GM18909 (cell line): ENCODE measurements around the gene DMD.

ENCODE experiments used
- ATAC-seq: cut with Tn5 transposase; IDR thresholded peaks from one replicate; pipeline ENCODE4 v1.9.1; 2021; ENCODE audit warnings: mild to moderate bottlenecking; ENCODE audit not compliant: unreplicated experiment, poor library complexity

Gene DMD

DNA sequence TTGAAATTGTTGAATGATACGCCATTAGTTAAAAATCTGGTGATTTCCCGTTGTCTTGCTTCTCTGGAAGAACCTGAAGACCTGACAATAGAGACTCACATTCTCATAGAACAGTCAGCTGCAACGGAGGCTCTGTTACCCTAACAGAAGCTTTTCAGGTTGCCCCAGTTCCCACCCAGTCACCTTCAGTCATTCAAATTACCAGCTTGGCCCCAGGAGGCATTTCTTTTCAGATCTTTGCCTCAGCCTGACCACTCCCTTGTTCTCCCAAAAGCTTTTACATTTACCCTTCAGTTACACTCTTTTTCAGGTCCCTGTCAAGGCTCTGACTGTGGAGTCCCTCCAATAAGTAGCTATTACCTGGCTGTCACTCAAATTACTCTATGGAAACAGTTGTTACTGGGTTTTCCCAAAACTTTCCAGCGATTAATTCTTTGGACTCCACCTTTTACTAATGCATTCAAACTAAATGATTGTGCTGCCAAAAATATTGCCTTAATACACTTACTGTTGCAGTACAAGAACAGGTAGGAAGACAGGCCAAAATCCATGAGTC, 1977.3 kb downstream of the DMD start:
- no peak for ATAC-seq

DNA sequence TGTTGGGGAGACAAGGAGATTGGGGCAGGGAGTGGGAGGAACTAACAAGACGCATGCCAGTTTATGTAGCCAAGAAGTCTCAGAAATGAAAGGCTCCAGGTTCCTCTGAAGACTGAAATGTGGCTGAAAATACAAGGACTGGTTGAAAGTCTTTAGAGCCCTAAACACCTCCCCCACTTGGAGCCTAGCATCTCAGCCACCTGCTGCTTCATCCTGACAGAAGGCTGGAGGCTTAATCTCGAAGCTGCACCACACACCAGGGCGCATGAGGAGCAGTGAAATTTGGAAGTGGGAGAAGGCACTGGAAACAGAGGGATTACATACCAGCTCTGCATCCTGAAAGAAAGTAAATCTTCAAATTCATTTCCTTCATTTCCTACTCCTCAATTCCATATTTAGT, 1978.8 kb downstream of the DMD start:
- no peak for ATAC-seq

DNA sequence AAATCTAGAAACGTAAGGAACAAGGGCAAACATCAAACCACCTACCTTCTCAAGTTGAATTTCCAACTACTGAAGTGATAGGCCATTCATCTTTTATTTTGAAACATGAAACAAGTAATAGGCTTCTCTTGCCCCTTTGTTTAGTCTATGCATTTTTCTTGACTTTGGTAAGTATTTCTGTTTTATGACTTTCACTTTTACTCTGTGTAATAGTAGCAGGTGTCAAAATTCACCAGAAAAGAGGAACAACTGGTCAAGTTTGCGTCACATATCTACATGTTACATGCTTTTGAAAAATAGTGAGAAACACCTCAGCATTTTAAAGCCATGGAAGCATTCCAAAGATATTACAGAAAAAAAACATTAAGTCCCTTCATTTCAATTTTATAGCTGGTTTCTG, 1982.4 kb downstream of the DMD start:
- peak; percentile 94 for ATAC-seq

DNA sequence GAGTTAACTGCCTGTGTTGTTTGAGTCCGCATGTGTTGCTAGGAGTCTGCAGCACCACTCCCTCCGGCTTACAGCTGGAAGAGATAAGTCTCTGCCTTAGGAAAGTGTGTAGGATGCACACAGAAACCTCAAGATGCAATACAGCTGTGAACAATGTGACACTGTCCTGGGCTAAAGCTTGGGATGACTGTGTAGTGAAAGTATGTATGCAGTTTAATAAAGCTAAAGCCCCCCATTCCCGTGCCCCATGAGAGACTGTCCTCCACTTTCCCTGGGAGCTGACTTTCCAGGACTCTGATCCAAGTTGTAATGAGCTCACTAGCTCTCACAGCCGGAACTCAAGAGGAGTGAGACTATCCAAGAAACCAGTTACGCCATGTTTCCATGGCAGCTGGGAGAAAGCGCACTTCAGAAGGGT, 1982.9 kb downstream of the DMD start:
- peak; percentile 9 for ATAC-seq

DNA sequence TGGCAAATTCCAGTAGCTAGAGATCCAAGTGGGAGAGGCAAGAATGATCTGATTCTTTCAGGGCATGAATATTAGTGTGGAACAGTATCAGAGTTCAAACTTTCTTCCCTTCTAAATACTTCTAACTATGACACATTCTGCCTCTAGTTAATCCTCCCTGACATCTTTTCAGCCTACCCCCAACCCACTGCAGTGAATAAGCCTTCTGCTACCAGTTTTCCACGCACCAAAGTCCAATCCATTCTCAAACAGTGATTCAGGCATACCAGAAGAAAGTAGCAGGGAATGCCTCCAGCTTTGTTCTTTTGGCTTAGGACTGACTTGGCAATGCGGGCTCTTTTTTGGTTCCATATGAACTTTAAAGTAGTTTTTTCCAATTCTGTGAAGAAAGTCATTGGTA, 1984.1 kb downstream of the DMD start:
- no peak for ATAC-seq

DNA sequence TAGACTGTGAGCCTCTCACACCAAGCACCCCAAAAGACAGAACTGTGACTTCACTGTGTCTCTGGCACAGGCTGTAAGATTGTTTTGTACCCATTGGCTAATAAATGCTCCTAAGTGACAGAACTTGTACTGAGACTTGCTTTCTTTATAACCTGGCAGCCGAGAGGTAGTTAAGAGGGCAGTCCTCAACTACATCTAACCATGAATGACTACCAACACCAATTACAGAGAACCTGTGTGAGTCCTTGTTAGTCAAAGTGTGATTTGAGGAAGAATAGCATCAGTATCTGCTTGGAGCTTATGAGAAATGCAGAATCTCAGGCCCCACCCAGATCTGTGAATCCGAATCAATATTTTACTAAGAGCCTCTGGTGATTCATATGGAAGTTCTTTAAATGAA, 1985.5 kb downstream of the DMD start:
- ATAC-seq: no peak

DNA sequence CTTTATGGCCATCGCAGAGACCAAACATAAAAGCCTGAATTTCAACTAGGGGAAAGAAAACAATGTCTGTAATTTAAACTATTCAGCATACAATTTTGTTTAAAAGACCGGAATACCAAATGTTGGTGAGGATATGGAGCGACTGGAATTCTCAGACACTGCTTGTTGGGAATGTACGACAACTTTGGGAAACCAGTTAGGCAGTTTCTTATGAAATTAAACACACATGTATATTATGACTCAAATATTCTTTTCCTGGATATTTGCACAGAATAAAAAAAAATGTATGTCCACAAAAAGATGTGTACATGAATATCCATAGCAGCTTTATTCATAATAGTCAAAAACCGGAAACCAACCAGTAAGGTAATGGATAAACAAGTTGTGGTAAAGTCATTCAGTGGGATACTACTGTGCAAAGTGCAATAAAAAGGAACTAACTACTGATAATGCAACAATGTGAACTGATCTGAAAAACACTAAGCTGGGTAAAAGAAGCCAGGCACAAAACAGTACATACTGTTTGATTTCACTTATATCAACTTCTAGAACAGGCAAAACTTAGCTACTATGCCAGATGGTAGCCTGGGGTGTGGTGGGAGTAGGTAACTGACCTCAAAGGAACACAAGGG, 1986.9 kb downstream of the DMD start:
- ATAC-seq: no peak

DNA sequence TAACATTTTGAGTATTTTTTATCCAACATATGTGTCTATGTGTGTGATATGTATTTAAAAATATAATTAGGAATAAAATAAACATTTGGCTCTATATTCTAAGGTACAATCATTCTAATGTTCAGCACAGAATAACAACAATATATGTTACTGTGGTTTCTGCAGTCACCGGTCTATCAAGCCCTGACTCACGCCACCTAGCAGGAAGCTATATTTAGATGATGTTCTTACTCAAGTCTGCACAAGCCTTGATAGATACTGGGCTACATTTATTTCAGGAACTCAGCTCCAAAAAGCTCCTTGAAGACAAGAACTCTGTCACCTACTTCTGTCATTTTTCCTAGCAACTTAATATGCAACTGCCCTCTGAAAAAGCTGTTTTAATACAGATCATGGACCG, 1987.5 kb downstream of the DMD start:
- ATAC-seq: peak; percentile 90

DNA sequence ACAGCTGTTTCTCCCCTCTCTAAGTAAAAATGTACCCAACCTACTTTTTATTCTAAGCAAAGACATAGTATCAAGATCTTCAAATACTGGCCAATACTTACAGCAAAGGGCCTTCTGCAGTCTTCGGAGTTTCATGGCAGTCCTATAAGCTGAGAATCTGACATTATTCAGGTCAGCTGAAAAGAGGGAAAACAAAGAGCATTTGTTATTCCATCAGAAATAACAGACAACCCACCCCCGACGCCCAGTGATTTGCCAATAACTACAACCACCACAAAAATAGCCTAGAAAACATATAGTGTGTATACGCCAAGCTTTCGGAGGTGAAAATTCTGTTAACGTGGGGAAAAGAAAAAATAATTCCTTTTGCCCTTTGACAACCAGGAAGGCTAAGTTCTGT, 1988.4 kb downstream of the DMD start:
- no peak for ATAC-seq

DNA sequence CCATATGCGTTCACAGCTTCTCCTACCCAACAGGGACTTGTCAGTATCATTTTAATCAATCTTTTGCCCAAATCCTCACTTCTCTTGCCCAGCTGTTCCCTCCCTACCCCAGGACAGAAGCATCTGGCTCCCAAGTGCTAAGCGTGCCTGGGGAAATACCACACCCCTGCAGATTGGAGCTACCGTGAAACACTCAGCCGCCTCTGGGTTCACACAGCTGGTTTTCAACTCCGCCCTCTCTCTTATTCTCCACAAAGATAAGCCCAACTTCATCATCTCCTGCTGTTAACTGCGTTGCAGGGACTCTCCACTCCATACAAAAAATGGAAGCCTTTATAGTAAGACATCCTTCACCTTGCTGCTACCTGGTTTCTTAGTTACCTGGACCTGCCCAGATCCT, 1992.2 kb downstream of the DMD start:
- ATAC-seq: no peak

DNA sequence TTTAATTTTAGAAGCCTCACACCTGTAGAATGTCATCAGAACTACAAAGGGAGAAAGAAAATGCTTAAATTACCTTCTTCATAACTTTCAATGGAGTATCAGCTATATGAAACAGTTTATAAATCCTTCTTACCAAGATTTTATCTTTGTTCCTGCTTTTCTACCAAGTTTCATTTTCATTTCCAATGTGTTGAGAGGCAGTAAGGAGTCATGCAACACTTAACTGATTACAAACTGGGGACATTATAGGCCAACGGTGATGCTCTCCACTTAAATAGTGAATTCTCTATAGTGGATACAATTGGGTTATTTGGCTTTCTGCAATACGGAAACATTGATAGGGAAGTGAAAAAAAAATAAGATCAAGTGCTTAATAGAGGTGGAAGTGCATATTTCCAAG, 1994.3 kb downstream of the DMD start:
- no peak for ATAC-seq

DNA sequence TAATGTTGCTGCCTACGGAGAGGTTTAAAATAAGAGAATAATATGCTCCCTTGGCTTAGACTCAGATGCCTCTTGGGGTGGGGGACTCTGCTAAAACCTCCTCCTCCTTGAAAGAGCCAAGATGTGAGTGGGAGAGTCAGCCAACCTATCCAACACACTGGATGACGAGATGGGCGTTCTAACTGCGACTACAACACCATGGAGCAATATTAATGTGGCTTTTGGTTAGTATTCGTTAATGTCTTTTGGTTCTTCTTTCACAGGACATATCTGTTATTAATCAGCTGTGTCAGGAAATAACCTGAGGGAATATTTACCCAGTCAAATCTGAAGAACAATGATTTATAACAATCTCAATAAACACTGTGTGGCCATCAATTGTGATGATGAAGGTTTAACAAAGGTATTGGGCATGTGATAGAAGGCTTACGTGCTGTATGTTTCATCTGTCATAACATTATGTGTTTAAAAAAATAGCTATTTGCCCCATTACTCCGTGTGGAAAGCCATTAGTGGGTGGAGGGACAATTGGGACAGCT, 1996.0 kb downstream of the DMD start:
- no peak for ATAC-seq

DNA sequence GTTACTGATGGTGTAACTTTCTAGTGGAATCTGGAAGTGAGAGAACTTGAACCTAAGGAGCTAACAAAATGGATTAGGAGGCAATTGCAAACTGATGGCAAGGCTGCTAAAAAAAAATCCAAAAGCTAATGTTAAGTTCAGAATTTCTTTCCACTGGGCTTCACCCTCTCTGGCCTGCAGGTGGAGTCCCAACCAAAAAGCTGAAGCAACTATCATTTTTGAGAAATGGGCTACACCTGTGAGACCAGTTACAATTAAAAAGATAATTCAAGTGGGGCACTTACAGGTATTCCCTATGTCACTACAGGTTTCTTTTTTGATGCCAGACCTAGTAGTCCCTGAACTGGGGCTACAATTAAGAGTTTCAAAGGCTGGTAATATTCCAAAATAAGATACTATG, 1997.4 kb downstream of the DMD start:
- ATAC-seq: peak; percentile 51

DNA sequence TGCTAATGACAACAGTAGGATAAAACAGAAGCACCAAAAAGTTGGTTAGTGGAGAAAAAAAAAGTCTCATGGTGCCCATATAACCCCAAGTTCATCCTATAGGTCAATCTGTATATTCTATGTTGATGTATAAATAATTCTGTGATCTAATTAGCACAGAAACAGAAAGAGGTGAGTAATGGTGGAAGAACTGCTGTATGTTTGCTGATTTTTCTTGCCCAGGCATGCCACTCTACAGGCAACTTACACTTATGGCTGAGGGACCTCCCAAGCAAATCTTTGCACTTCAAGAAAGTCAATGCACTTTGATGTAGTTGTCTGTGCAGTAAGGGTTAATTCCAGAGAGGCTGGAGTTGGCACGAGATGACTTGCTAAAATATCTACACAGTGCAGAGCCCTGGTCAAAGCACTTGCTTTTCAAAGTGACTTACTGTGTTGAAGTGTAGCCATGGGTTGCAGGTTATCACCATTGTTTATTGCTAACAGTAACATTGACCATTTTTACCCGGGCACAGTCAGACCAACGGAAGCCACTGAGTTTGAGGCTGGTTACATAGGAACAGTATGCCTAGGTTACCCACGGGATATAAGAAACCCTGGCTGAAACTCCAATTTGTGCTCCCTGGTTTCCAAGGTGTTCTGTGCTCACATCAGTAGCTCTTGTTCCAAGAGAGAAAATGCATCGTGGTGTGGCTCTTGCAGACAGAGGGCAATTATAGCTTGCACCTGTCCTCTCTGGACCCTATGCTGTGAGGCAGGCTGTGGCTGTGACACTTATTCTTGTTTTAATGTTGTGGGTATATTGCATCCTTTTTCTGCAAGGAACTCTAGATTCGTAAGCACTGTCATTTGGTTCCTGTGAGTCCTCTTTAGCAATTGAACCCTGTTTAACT, 1998.2 kb downstream of the DMD start:
- no peak for ATAC-seq

DNA sequence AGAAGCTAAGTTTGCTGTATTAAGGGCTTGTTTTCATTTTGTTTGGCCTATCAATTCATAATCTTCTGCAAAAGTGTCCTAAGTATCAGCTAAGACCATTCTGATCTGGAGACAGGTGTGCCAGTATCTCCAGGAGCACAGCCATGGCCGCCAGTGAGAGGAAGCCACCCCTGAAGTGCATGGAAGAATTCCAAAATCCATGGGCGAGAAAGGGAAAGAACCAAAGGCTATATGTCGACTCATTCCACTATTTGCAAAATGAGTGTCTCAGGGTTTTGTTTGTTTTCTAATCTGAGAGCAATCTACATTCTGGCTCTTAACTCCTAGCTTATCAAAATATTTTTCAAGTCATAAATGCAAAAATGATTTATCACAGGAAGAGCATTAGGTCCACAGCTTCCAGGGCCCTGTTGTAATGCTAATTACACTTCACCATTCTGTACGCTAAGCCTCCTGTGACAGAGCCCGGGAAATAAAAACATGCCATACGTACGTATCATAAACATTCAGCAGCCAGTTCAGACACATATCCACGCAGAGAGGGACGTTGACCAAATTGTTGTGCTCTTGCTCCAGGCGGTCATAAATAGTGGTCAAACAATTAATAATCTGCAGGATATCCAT, 2002.2 kb downstream of the DMD start:
- no peak for ATAC-seq

DNA sequence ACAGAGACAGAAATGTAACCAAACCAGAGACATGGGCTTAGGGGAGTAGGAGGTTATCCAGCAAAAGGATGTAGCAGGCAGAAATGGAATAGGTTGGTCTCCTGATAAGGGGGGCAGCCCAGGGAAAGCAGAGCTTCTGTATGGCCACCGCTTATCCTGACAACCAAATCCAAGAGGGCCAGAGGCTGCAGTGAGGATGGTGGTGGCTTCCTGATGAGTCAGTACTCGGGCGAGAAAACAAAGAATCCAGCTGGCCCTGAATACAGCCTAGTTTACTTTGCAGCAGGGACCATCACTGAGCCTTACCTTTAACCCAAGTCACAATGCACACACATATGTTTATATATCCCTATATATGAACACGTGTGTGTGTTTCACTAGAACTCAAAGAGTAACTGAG, 2009.8 kb downstream of the DMD start:
- ATAC-seq: no peak

DNA sequence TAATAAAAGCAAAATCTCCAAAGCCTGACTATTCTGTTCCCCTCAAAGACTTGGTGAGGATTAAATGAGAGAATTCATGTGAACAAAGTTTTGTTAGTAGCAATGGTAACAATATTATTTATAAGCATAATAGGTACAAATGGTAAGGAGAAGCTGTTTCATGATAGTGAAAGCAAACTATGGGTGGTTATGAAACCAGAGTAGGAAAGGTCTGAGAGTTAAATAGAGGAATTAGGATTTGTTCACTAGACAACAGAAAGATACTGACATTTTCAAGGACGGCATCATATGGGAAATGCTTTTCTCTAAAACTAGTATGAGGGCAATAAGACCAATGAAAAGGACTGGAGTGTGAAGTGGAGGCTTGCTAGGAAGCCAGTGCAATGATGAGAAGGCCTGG, 2010.9 kb downstream of the DMD start:
- ATAC-seq: peak; percentile 54

DNA sequence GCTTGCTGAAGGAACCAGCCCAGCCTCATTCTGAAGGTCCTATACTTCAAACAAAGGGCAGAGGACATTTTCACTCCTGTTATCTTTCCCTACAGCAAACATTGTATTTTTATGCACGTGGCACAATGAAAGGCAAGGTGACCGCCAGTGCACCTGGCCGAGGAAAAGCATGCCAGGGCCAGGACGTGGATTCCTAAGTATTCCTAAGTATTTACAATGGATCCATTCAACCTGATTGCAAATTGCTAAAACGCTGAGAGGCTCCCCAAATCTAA, 2011.6 kb downstream of the DMD start:
- peak; percentile 6 for ATAC-seq

DNA sequence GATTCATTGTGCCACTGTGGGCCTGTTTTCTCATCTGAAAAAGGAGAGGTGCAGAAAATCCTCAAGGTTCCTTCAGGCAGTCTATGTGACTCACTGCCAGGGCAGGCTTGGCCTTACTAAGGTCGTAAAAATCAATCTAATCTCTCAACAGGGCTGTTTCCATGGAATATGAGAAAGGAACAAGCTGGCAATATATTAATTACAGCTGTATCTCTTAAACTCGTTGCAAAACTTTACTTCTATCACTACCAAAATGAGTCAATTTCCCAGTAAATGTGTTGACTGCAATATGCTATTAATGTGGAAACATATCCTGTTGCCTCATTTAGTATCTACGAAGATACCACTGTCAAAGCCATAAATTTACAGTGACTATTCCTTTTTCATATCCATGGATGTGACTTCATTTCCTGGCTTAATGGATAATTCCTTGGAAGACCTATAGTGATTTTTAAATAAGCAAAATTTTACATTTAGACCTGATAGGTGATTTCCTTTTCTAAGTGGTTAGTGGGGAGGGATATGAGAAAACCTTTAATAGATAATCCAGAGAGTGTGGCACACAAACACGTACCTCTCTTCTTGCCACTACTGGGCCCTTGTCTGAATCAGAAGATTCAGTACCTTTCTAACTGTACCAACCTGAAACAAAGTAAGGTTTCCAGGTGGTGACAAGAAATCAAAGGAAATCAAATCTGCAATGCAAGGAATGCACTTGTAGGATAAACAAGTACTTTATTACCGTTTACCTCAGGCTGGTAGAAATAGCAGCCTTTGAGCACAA, 2012.1 kb downstream of the DMD start:
- peak; percentile 51 for ATAC-seq

DNA sequence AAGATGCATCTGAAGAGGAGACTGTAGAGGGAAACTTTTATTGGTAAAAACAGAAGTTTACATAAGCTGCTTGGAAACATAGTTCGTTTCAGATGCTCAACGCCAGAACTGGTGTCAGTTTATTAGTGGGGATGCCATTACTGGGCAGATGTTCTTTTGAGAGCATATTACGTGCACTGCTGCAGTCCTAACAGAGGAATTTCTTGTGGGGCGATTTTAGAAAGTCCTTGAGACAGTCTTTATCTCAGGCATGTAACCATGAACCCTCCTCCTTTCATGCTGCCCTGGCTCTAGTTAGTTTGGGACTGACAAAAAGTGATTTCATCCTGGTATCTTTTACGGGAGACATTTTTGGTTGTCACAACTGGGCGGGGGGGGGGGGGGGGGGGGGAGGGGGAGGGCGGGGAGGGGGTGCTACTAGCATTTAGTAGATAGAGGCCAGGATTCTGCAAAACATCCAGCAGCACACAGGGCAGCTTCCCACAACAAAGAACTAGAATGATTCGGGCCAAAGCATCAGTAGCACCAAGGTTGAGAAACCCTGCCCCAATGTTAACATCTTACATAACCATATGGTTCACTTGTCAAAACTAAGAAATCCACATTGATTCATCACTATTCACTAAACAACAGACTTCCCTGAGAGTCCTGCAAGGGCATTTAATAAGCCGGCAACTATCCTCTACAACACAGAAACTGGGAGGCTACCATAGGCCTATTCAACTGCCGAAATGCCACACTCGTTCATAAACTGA, 2021.0 kb downstream of the DMD start:
- no peak for ATAC-seq
